GM21723 (cell line): ENCODE data around the gene NOX4.

Experiments
- ATAC-seq: cut with Tn5 transposase; IDR thresholded peaks from one replicate; pipeline ENCODE4 v1.9.1; 2021; ENCODE audit warnings: mild to moderate bottlenecking, moderate library complexity; ENCODE audit not compliant: unreplicated experiment

NOX4 gene

DNA sequence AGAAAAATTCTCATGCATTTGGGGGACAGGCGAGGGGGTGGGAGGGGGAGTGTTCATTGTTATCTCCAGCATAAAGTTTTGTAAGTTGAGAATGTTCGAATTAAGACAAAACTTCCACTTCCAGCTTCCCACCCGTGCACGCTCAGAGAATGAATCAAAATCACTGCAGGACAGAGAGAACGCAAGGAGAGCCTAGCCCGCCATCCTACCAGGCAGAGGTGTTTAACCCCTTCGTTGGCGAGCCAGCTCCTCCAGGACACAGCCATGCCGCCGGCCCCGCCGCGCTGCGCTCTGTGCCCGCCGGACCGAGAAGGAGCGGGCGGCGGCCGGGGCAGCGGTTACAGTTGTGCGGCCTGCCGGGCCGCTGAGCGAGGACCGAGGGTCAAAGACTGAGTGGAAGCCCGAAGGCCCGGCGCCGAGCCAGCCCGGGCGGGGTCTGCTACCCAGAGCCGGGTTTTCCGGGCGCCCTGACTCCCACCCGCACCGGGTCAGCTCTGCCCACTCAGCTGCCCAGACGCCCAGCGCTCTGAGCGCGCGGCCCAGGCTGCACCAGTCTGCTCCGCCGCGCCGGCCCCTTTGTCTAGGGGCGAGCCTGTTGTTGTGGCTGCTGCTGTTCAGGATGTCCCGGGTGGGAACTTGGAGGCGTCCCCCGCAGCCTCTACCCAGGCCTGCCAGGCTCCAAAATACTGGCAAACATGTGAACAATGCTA is at the start of gene NOX4:
Gene NOX4 (minus strand): TSS at position 395 of the 710 bp plus-strand sequence. CDS start 129 bp downstream, at position 266.
- ATAC-seq, result no peak

GRCh38 chr11:89540826-89541225 is 49.7 kb upstream of the NOX4 start:
- no peak for ATAC-seq

GRCh38 chr11:89537936-89538335 is 46.8 kb upstream of the NOX4 start:
- ATAC-seq, result no peak

- no peak for ATAC-seq
These were observed 45.8 kb upstream of the NOX4 start for GRCh38 chr11:89536926-89537325.

DNA sequence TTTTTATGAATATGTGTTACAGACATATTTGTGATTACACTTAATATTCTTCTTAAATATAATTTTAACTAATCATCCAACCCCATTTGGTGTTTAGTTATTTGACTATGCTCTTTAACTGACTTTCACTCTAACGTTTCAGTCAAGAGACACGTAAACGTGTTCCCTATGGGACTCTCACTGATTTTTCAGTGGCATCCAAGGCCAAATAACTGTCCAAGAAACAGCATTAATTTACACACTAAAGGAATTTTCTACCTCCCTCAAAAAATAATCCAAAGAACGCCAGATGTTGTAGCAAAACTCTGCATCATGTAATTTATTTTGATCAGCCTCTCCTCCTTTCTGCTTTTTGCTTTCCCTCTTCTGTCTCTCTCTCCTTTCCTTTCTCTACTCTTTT is 44.0 kb upstream of the NOX4 start:
- ATAC-seq, result no peak

DNA sequence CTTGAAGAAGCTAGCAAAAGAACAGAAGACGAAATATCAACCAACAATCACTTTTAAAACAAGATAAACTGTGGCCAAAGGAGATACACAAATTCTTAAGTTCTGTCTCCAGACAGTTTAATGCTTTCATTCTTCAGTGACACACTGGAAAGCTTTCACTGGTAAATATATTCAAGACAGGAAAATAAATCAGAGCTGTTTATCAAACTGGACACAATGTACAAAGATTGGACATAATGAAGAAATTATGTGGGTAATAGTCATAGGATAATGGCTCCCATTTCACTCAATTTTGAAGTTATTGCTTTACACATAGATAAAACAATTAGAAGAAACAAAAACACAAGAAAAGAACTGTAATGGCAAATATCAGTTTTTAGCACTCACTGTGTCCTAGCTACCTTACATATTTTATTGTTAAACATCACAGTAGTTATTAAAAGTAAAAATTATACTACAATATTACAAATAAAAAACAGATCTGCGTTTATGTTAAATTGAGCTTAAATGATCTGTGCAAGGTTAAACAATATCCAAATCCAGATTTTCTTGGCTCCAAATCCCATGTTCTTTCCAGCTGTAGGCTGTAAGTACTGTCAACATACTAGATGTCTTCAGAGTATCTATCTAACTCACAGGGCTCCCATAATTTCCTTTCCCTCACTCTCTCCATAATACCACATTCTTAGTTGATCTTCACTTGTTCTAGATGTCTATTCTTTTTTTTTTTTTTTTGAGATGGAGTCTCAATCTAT is 38.6 kb upstream of the NOX4 start:
- no peak for ATAC-seq

DNA sequence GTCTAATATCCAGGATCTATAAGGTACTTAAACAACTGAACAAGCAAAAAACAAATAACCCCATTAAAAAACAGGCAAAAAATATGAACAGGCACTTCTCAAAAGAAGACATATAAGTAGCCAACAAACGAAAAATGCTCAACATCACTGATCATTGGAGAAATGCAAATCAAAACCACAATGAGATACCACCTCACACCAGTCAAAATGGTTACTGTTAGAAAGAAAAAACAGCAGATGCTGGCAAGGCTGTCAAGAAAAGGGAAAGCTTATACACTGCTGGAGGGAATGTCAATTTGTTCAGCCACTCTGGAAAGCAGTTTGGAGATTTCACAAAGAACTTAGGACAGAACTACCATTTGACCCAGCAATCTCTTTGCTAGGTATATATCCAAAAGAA is 30.6 kb upstream of the NOX4 start:
- no peak for ATAC-seq

- ATAC-seq, result no peak
These were observed 30.1 kb upstream of the NOX4 start for GRCh38 chr11:89521294-89521693.

DNA sequence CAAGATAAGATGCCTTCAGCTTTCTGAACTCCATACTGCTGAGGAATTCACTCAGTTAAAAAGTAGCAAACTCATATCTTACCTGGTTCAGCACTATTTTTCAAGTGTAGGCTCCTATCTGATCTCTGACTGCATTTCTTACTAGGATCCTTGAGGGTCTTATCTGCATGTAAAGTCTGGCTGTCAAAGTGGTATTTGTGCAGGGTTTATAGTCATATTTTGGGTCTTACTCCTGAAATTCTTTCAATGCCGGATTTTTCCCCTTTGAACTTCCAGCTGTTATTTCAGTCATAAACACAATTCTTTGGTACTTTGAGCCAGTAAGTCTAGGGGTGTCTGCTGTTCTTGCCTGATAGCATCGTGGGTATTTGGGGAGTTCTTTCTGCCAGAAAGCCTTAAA is 25.3 kb upstream of the NOX4 start:
- no peak for ATAC-seq

DNA sequence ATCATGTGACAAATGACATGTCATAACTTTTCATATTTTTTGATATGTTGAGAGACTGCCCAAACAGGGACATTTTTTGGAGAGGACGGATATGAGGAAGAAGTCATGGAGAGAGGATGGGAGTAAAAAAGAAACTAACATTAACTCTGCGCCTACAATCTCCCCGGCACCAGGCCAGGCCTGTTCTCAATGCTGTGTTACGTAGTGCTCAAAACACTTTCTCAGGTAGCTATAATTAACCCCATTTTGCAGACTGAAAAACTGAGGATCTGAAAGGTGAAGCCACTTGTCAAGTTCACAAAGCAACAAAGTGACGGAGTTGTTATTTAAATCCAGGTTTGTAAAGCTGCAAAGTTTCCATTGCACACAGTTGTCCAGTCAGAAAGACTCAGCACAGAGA is 17.4 kb upstream of the NOX4 start:
- no peak for ATAC-seq

DNA sequence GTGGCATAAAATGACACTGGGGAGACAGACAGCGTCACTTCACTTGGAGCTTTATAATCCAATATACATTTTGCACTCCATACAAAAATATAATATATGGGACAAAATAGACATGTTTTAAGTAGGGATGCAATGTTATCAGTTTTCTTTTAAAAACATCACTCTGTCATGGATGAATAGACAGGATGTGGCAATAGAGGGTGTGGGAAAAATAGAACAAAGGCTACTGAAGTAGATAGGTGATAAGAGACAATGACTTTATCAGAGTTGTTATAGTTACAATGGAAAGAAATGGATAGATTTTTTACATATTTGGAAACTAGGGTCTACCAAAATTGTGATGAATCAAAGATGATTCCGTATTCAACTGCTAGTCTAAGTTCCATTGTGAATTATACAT is 13.1 kb upstream of the NOX4 start:
- ATAC-seq, result no peak

- no peak for ATAC-seq
These were observed 12.2 kb upstream of the NOX4 start for GRCh38 chr11:89503422-89503821.

GRCh38 chr11:89502301-89502700 is 11.1 kb upstream of the NOX4 start:
- no peak for ATAC-seq

GRCh38 chr11:89500336-89500735 is 9.2 kb upstream of the NOX4 start:
- ATAC-seq, result no peak

- no peak for ATAC-seq
These were observed 7.8 kb upstream of the NOX4 start for GRCh38 chr11:89498845-89499448.

GRCh38 chr11:89495951-89496350 is 4.8 kb upstream of the NOX4 start:
- no peak for ATAC-seq

DNA sequence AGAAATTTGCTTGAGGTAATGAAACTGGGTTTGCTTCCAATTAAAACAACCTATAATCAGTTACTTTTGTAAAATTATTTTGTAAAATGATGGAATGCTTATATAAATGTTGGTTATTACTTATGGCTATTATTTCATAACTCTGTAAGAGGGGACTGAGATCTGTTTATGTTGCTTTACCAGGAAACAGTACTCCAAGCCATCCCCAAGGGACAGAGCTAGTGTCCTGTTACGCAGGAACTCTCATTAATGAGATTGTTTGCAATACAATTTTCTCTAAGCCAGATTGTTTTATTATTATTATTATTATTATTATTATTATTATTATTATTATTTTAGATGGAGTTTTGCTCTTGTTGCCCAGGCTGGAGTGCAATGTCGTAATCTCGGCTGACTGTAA is 2.3 kb upstream of the NOX4 start:
- ATAC-seq, result no peak

GRCh38 chr11:89490602-89490980 is 584 bp downstream of the NOX4 start:
- ATAC-seq, result no peak

- no peak for ATAC-seq
These were observed 1.2 kb downstream of the NOX4 start for GRCh38 chr11:89489930-89490329.

DNA sequence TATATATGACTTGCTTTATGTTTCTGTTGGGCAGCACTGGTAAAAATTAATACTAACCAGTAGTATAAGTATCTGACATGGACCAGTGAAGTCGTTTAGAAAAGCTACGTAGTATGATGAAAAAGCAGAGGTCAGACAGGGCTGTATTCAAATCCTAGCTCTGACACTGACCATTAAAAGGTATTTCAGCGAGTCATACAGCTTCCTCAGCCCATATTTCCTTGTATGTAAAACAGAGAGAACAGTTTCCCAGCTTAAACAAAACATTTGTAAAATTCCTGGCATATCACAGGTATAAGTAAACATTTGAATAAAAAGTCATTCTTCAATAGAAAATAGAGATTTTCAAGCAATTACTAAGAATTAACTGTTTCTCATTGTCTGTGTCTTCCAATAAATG is 4.2 kb downstream of the NOX4 start:
- no peak for ATAC-seq

- ATAC-seq, result no peak
These were observed 6.3 kb downstream of the NOX4 start for GRCh38 chr11:89484896-89485295.

- no peak for ATAC-seq
These were observed 14.0 kb downstream of the NOX4 start for GRCh38 chr11:89477175-89477574.
